Right ventricle myocardium superior (tissue), 1 donor: ENCODE results near the gene STRA6. TPM values are rescaled to one million over a fixed set of nuclear protein-coding genes. Genes with fewer than 3 reads are reported as not detected.
"Not testable (repeated sequence)": the region's sequence is repeated elsewhere in the genome, so short reads cannot be mapped to it uniquely, and the experiment has no call there.

ENCODE experiments used
- ATAC-seq: fragments of 200-7000 bp; cut with Tn5 transposase; one replicate; pipeline ENCODE4 v1.9.1; 2020; ENCODE audit warnings: mild to moderate bottlenecking; ENCODE audit not compliant: poor library complexity
- DNase-seq: peaks from one replicate; pipeline ENCODE4 v3.0.0-alpha.2; 2020
- intact Hi-C: fragments of 100-400 bp; cut with DNase I; formaldehyde crosslinking; loops from one replicate; pipeline ENCODE4 v1.11.2; 2022
- total RNA-seq: library from RNA; stranded (reverse); fragmentation: NEBNext Ultra II Directional; extraction: Animal tissue kit (Norgen Biotek cat#: 25700); gene quantifications from one replicate; pipeline ENCODE4 v1.2.1, GENCODE V29; 2021
- donor health status: DM: no; HTN: yes; CAD: no; lungs with severe emphysema.

The STRA6 gene
- total RNA-seq, 1 donor from 2014 or later: not detected

DNA sequence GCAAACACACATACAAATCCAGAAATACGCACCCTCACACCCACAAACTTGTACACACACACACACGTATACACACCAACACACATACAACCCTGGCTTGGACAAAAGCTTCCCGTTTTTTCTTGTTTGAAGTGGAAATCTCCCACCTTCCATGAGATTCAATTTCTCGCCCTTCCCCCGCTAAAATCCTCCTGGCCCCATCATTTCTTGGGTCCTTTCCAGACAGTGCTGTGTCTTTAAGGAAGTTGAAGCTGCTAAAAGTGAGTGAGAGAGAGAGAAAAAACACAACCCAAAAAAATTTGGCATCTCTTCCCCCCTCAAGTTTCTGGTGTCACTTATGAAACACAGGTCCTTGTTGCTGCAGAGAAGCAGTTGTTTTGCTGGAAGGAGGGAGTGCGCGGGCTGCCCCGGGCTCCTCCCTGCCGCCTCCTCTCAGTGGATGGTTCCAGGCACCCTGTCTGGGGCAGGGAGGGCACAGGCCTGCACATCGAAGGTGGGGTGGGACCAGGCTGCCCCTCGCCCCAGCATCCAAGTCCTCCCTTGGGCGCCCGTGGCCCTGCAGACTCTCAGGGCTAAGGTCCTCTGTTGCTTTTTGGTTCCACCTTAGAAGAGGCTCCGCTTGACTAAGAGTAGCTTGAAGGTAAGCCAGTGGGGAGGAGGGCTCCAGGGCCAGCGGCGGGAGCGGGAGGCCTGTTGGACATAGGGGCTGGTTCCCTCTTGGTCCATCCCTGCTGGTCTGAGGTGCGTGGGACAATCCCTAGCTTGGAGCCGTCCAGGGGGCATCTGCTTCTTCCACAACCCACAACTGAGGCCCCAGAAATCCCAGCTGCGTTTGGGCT is 29.0 kb downstream of the STRA6 start, which contains the start of gene ISLR:
TSS of gene ISLR (plus strand) at position 331 of the 839 bp plus-strand sequence. CDS start 1,149 bp downstream, outside the sequence.
- peak; percentile 72 for DNase-seq
- intact Hi-C loops: no loop called here
- peak; percentile 78 for ATAC-seq

DNA sequence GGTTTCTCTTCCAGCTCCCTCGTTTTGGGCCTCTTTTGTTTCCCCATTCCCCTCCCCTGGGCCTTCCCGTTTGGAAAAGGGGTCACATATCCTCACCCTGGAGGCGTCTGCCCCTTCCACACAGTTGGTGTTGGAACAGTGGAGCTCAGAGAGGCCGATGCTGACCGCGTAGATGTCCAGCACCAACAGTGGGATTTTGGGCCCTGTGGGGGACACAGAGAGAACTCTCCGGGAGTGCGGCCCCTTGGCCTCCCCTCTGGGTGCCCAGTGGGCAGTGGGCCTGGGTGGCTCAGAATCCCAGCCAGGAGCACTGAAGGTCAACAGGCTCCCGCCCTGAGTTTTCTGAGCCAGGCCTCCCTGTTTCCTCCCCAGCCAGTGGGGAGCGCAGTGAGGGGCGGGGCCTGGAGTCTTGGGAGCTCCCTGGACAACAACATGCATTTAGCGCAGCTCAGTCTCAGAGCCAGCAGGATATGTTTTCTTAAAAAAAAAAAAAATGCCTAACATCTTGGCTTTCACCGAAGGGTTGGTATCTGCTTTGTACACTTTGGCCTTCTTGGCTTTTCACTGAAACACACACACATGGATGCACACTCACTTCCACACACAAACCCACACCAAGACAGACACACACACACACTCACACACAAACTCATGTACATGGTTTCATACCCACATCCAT is 29.7 kb downstream of the STRA6 start:
- DNase-seq (peak; percentile 89), ATAC-seq (peak; percentile 85)
- intact Hi-C loops: no loop called here

DNA sequence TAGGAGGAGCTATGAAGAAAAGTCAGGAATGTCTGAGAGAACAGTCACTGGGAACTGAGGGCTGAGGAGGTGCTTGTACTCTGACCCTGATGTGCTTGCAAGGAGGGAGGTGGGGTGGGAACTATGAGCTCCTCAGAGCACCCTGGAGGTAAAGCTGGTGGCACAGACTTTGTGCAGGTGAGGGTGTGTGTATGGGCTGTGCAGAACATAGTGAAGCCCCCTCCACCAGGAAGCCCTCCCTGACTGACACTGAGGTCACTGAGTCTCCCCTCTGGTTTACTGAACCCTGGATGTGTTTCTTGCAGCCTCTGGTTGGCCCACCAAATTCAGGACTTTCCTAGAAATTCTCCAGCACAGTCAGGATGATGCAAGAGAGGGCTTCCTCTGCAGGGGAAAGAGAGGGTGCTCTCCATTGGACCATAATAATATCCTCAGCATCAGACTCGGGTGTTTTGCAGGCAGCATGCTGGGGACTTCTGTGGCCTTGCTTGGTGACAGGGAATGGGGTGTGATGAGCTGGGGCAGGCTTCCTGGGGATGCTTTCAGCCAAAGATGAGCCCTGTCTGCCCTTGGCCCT is 30.5 kb downstream of the STRA6 start:
- intact Hi-C loops: no loop called here
- no peak for ATAC-seq
- DNase-seq: no peak

- no peak for ATAC-seq
- no peak for DNase-seq
- intact Hi-C loops: no loop called here
Observed at GRCh38 chr15:74170875-74171578, 31.6 kb downstream of the STRA6 start.

- no peak for ATAC-seq
Observed at GRCh38 chr15:74170071-74170844, 32.3 kb downstream of the STRA6 start.

DNA sequence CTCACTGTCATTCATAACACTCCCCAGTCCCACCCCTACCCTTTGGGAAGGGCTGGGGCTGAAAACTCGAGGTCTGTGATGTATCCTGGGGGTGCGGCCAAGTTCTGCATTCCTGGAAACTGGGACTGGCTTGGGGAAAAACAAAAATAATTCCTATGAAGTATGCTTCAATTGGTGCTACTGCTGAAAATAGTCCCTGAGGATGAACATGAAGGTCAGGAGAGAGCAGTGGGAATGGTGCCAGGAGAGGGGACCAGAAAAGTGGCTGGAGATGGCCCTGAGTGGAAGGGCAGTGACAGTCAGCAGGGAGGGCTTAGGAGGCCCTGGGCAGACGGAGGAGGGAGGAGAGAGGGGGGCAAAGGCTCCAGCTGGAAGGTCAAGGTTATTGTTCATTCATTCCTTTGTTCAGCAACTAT is 33.9 kb downstream of the STRA6 start:
- intact Hi-C loops: no loop called here
- peak; percentile 21 for ATAC-seq
- no peak for DNase-seq

More at GRCh38 chr15:74170071-74170844, 32.3 kb downstream of the STRA6 start:
- no peak for DNase-seq
- intact Hi-C loops: no loop called here

DNA sequence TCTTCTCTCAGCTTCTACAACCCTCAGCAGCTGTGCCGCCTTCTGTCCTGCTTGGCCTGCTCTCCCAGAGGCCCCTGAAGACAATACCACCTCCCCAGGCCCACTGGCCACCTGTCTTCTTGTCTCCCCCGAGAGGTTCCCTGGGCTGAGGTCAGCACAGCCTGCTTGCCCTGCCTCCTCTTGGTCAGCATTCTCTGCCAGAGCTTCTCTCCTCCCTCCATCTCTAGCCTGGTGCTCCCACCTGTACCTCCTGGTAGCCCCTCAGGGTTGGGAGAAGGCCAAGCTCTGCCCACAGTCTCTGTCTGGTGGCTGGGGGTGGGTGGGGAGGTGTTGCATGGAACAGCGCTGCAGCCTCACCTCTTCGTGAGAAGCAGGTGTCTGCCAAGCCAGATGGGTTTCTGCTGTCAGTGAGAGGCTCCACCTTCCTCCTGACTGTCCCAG is 34.7 kb downstream of the STRA6 start:
- ATAC-seq (no peak), DNase-seq (no peak)
- intact Hi-C loops: no loop called here

DNA sequence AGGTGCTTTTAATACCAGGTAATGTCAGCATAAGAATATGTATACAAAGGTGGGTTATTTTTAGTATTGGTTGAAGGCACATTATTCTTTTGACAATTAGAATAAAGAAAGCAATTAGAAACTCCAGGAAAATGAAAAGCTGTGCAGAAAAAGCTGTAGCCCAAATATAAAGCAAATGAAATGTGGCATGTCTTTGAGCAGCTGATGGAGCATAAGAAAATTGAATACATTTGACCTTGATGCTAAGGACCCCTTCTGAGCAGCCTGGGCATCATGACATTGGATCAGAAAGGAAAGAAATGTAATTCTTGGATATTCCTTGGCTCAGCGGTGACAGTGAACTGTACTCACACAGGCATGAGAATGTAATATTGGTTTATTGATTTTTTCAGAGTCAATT is 37.1 kb downstream of the STRA6 start:
- no peak for ATAC-seq
- intact Hi-C loops: no loop called here
- DNase-seq: no peak

DNA sequence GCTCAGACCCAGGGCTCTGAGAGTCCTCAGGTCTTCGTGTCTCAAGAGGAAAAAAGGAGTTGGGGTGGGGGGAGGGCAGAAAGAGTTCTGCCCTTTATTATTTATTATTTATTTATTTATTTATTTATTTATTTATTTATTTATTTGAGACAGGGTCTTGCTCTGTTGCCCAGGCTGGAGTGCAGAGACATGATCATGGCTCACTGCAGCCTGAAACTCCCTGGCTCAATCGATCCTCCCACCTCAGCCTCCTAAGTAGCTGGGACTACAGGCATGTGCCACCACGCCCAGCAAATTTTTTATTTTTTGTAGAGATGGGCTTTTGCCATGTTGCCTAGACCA is 40.4 kb downstream of the STRA6 start:
- ATAC-seq, DNase-seq: not testable (repeated sequence)

DNA sequence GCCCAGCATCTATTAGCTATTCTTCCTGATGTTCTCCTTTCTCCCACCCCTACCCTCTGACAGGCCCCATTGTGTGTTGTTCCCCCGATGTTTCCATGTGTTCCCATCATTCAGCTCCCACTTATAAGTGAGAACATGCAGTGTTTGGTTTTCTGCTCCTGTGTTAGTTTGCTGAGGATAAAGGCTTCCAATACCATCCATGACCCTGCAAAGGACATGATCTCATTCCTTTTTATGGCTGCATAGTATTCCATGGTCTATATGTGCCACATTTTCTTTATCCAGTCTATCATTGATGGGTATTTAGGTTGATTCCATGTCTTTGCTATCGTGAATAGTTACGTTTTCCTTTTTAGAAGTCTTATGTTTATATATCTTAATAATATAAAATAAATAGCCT is 42.2 kb downstream of the STRA6 start:
- DNase-seq, ATAC-seq, intact Hi-C loops: not testable (repeated sequence)

More for the DNA sequence above, 40.4 kb downstream of the STRA6 start:
- intact Hi-C loops: not testable (repeated sequence)

GRCh38 chr15:74159773-74160172 is 42.8 kb downstream of the STRA6 start:
- DNase-seq (no peak), ATAC-seq (no peak)
- intact Hi-C loops: no loop called here

GRCh38 chr15:74158855-74159650 is 43.5 kb downstream of the STRA6 start:
- ATAC-seq: no peak
- intact Hi-C loops: no loop called here
- DNase-seq: no peak

DNA sequence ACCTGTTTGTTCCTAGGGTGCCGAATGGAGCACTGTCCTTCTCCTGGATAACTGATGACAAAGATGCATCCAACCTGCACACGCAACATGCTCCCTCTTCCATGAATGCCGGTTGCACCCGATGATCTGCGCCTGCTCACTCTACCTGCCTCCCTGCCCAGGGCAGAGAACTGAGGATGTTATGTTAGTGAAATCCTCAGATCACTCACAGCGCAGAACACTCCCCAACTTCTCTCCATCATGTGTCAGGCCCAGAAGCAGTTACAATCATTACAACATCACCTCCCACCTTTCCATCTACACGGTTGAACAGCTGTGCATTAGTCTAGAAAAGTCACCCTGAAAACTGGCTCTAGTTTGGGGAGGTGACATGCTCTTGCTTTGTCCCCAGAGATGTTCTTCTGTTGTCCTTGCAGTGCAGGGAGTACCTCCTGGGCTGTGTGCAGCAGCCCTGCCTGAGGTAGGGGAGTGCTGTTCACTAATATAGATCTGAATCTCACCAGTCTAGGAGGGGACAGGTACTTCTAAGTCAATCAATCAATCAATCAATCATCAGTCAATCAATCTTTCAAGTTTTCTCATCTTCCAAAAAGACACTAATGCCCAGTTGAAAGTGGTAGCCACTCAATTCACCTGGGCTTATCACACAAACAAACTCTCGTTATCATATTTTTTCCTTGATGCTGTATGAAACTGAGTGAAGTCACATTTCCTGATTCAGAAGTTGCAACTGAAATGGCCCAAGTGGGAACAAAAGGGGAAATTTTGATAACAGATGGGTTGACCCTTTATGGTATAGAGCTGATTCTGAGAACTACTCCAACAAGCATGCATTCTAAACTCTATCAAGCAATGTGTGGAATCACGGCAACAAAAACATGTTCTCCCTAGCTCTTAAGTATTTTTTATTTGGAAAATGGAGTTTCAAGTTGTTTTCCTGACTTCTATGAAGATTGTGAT is 44.4 kb downstream of the STRA6 start:
- no peak for DNase-seq
- no peak for ATAC-seq
- intact Hi-C loops: no loop called here

DNA sequence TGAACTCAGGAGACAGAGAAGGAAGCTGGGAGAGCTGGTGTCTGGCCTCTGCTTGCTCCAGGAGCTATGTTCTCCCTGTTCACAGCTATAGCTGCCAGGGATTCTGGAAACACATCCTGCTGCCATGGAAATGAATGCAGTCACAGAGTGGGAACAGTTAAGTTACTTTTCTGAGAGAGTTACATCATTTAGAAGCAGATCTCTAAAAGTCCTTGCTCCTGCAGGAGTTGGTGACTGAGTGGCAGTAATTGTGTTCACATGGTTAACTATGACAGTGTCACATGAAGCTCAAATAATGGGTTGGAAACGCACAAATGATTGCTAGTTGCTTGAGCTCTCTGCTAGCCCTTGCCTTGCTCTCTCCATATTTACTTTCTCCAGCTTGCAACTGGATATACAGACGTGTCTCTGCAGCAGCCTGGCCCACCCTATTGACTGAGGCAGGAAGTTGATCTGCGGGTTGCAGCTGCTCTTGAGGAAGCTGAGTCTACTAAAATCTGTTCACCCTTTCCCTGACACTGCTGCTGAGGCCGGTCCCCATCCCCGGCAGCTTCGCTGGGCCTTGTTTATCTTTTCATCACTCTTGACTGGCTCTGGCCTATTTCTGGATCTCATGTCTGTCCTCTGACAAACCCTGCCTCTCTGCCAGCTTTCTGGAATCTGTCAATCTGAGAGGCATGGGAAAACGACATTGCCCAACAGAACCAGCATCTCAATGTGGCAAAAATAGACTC is 45.7 kb downstream of the STRA6 start:
- ATAC-seq (peak; percentile 90), DNase-seq (no peak)
- intact Hi-C loops: no loop called here

DNA sequence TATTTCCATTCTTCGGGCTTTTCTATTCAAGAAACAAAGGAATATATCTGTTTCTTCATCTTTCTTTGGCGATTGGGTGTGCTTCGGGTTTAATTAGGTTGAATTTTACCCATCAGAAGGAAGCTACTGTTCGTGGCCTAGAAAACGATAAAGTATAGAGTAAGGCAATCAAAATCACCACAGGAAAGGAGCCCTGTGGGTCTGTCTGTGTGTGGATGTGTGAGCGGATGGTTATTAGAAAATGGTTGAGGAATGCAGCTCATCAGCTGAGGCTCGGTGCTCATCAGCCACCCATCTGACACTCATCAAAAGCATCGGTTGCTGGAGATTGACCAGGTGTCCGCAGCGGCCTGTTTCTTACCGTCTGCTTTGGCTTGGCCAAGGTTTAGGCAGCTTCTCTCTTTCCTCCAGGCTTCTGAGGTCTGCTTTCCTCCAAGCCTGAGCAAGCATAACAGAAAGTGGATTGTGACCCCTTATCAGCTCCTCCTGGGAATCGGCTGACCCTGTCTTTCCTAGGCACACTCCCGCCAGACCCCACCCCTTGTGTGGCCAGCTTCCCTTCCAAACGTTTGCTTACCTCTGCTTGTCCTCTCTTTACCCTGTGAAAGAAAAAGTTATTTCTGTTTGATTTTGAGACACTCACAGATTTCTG is 46.7 kb downstream of the STRA6 start:
- intact Hi-C loops: no loop called here
- no peak for DNase-seq

More for the DNA sequence above, 46.7 kb downstream of the STRA6 start:
- no peak for ATAC-seq
